NCI-H82 (cell line): ENCODE results near the gene COQ7.

Source experiments
- DNase-seq: peaks from one replicate; lab custom pipeline; 2025; lab: John Stamatoyannopoulos, UW

COQ7 gene

DNA sequence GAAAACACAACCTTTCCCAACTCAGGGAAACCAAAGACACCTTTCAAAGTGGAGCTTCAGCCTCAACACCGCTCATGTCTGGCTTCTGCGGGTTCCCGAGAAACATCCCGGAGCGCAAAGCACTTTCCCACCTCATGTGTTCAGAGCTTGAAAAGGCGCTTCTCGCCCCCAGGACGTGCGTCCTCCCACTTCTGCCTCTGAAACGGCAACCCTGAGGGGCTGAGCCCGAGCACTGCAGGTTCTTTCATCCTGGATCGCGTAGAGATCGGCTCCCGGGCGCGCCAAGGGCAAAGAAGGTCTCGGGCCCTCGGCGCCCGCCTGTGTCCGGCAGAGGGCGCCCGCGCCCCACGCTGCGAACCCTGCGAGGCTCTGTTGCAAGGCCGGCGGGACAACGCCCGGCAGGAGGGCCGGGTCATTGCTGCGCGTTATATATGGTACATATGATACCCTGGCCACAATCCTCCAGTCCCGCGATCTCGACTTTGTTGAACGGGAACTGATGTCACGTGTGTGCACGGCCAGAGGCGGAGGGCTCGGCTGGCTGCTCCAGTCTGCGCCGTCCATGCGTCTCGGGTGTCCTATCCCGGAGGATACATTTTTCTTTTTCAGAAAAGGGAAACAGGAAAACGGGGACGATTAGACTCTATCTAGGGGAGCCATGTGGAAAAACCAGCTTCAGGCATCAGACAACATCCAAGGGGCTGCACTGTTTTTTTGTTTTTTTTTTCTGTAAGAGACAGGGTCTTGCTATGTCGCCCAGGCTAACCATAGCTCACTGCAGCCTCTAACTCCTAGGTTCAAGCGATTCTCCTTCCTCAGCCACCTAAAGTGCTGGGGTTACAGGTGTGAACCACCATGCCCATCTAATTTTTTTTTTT lies 19.1 kb downstream of the COQ7 start:
- peak; percentile 88 for DNase-seq

DNA sequence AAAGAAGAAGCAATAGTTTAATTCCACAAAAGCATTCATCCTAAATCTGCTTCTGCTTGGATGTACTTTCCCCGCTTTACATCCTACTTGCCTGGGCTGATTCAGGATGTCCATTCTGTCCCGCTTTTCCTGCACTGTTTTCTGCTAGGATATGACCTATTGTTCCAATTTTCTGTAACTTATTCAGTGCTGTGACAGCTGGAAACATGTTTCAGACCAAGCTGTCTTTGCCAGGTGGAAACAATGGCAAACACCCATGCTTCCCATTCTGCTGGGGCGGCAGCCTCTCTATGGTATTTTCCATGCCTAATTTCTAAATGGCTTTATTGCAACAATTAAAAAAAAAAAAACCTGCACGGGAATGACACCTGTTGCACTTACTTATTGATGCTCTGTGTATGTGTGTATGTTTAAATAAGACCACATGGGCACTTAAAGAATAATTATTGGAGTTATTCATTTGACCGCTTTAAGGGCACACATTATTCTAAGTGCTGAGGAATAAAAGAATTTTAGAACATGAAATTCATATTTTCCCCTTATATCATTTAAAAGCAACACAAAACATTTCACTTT lies 21.0 kb downstream of the COQ7 start:
- DNase-seq: no peak

GRCh38 chr16:19089410-19089955 lies 22.1 kb downstream of the COQ7 start:
- no peak for DNase-seq

- DNase-seq: no peak
These were observed 23.5 kb downstream of the COQ7 start for GRCh38 chr16:19090916-19091315.

DNA sequence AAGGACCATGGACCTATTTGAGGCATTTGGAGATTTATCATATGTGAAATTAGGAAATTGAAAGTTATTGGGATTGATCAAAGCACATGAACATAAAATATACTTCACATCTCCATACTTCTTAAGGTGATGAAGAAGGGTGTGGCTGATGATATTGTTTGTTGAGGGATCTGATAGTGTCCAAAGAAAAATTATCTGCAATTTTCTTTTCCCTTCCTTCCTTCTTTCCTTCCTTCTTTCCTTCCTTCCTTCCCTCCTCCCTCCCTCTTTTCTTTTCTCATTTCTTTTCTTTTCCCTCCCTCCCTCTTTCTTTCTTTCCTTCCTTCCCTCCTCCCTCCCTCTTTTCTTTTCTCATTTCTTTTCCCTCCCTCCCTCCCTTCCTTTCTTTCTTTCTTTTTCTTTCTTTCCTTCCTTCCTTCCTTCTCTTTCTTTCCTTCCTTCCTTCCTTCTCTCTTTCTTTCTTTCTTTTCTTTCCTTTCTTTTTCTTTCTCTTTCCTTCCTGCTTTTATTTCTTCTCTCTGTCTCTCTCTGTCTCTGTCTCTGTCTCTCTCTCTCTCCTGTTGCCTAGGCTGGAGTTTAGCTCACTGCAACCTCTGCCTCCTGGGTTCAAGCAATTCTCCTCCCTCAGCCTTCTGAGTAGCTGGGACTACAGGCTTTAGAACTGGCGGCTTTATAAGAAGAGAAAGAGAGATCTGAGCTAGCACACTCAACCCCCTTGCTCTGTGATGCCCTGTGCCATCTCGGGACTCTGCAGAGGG lies 25.4 kb downstream of the COQ7 start:
- DNase-seq: no peak

DNA sequence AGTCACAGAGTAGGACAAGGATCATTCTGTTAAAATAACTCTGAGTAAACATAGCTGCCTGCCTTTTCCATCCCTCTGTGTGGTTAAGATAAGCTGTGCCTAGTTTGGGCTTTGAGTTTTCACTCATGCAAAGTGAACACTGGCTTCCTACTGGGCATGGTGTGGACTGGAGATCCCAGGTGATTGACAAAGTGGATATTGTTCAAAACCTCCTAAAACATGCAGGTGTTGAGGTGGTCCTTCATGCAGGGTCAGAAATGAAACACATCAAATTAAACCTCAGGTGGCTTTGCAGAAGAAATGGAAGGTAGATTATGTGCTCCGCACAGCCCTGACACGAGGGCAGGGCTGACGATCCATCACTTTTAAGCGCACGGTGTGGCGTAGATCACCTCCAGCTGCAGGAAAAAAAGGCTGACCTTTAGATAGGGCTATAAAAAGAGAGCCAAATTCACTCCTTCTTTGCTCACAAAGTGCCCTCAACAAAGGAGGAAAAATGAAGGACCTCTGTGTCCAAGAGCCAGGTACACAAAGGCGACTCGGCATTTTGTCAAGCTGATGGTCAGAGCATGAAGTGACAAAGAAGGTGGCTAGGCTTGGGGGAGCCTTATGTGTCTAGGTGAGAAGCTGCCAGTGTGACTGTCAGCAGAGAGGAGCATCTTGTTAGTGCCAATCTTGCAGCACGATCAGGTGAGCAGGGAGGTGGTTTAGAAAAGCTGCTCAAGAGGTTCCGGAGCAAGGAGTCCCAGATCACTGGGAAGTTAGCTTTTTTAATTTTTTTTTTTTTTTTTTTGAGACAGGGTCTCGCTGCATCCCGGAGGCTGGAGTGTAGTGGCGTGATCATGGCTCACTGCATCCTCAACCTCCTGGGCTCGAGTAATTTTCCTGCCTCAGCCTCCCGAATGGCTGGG lies 26.5 kb downstream of the COQ7 start:
- no peak for DNase-seq

- peak; percentile 13 for DNase-seq
These were observed 27.3 kb downstream of the COQ7 start for GRCh38 chr16:19094542-19095365.

- no peak for DNase-seq
These were observed 28.2 kb downstream of the COQ7 start for GRCh38 chr16:19095654-19096053.

- DNase-seq: no peak
These were observed 30.8 kb downstream of the COQ7 start for GRCh38 chr16:19098173-19098572.

DNA sequence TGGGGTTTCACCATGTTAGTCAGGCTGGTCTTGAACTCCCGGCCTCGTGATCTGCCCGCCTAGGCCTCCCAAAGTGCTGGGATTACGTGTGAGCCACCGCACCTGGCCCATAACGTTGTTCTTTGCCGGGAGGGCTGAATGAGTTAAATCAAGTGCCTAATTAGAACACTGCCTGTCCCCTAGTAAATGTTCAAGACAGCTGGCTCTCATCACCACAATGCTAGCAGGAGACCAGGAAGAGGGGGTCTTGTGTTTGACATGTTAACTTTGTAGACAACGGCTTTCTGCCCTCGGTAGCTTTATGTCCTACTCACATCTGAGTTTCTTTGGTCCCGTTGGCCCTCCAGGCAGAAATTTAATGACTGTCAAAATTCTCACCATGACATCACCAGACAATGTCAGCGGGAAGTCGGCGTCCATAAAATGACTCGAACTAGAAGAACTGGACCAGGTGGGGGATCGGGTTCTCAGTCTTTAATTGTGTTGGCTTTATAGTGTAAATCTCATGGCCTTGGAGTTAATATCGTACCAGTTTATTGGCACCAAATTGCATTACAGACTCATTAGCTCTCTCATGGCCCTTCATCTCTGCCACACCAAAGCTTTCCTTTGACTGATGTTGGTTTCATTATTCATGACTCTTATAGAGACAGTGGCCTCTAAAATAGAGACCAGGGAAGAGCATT lies 34.9 kb downstream of the COQ7 start:
- DNase-seq: no peak

DNA sequence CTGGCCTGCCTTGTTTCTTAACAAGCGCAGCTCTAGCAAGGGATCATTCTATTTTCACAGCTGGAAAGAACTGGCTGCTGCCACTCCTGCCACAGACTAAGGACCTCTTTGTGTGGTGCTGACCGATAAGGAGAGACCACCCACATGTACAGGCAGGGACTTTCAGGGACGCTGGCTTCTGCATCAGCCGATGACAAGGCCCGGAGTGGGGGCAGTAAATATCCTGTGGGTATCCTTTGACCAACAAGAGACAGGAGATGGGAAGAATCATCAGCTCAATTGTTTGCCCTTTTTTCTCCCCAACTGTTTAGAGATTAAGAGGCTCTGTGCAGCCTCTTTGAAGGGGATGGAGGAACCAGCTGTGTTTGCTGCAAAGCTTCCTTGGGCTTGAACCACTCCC lies 37.2 kb downstream of the COQ7 start:
- DNase-seq: no peak

DNA sequence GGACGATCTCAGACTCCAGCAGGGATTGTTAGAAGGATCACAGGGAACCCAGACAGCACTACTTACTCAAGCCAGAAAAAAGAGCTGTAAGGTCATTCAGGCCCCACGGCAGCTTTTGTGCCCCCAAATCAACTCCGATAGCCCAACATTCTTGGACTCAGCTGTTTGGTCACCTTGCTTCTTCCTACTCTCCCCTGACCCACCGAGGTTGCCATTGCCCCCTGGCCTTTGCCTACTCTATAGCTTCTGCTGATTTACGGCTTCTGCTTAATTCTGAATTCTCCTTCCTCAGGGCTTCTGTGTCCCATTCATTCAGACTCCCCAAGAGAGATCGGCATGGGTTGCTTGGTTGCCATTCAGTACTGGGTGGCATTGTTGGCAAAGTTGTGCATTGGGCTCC lies 37.7 kb downstream of the COQ7 start:
- no peak for DNase-seq

DNA sequence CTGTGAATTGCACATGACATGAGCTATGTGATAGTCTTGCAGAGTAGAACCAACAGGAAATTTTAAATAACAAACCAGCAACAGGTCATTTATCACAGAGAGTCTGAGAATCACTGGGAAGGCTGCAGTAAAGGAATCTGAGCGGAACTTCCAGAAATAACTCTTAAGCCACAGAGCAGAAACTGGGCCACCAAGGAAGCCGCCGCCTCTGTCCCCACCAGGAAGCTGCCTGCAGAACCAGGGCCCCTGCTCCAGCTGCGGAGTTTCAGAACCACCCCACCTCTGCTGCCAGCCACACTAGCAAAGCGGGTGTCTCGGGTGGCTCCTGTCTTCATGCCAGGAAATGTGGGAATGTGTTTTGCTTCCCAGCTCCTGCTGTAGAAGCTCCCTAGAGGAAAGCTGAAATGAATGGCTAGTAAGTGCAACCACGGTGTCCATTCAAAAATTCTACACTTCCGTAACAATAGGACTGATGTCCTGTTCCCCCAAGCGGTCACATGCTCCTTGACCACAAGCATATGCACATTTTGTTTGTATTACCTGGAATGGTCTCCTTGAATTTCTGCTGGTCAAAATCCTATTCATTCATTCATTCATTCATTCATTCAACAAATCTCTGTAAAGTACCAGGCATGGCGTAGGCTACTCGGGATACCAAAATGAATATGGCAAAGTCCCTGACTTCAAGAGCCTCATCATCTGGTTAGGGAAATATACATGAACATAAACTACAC lies 38.6 kb downstream of the COQ7 start:
- no peak for DNase-seq

- DNase-seq: no peak
These were observed 39.2 kb downstream of the COQ7 start for GRCh38 chr16:19106625-19107020.

DNA sequence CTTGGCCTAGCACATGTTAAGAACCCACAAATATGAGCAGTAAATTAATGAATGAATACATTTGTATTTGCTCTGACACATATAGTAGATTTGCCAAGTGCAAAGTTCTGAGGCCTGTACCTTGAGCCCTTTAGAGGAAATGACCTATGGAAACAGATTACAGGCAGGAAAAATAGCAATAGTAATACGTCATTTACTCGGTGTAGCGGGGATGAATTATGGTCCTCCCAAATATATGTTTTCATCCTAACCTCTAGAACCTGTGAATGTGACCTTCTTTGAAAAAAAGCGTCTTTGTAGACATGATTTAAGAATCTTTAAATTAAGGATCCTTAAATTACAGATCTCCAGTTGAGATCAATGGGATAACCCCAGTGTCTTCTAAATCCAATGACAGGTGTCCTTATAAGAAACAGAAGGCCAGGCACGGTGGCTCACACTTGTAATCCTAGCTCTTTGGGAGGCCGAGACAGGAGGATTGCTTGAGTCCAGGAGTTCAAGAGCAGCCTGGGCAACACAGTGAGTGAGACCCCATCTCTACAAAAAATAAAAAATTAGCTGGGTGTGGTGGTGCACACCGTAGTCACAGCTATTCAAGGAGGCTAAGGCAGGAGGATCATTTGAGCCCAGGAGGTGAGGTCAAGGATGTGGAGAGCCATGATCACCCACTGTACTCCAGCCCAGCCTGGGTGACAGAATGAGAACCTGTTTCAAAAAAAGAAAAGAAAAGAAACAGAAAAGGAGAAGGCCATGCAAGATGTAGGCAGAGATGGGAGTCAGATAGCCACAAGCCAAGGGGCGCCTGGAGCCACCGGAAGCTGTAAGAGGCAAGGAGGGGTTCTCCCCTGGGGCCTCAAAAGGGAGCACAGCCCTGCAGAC lies 41.2 kb downstream of the COQ7 start:
- no peak for DNase-seq

GRCh38 chr16:19109288-19109664 lies 41.9 kb downstream of the COQ7 start:
- DNase-seq: no peak

GRCh38 chr16:19110537-19111360 lies 43.3 kb downstream of the COQ7 start:
- no peak for DNase-seq

GRCh38 chr16:19112099-19112407 lies 44.6 kb downstream of the COQ7 start:
- no peak for DNase-seq
